GM18520 (cell line): ENCODE data around the gene ARHGAP10.
"Not testable (repeated sequence)": the region's sequence is repeated elsewhere in the genome, so short reads cannot be mapped to it uniquely, and the experiment has no call there.

Experiments
- ATAC-seq: cut with Tn5 transposase; IDR thresholded peaks from one replicate; pipeline ENCODE4 v1.9.1; 2021; ENCODE audit not compliant: unreplicated experiment

Gene ARHGAP10

GRCh38 chr4:147846318-147847155 is 114.6 kb downstream of the ARHGAP10 start:
- peak; percentile 83 for ATAC-seq

DNA sequence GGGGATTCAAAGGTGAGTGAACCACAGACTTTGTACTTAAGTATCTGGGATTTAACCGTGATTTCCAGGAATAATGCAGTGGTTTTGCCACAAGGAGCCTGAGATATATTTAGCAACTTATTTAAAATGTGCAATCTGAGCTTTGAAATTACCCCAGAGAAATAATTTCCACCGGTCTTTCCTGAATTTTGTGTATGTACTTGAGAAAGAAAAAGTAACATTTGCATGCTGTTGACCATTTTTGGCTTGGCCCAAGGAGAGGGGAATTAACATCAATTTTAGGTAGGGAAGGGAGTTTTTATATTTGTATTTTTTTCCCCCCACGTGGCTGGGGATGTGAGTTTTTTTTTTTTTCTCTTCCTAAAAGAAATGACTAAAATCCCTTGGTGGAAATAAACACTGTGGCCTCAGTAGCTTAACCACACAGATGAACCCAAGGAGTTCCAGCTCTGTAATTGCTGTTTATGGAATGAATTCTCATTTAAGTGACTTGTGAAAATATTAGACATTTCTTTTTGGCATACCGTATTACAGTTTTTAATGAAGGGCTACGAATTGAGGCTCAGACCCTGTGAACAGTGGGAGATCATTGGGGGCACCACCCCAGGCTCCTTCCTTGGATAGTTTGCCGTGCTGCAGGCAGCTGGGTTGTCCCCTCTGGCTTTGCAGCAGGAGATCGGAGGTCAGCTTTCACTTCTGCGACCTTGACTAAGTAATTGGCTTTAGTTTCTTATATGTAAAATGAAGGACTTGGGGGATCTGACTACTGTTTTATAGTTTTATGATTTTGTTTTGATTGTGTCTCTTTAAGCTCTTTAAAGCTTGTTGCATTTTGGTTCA is 116.1 kb downstream of the ARHGAP10 start:
- ATAC-seq, result no peak

- ATAC-seq, result no peak
Measured at GRCh38 chr4:147848634-147849033, 116.7 kb downstream of the ARHGAP10 start.

DNA sequence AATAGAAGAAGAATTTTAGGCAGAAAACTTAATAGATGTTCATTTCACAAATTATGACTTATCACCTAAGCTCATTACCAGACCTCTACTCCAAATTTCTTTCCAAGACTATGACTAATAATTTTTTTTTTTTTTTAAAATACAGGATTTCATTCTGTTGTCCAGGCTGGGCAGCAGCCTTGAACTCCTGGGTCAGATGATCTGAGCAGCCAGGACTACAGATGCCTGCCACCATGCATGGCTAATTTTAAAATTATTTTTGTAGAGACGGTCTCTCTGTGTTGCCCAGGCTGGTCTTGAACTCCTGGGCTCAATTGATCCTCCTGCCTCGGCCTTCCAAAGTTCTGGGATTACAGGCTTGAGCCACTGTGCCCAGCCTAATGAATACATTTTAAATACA is 119.2 kb downstream of the ARHGAP10 start:
- ATAC-seq, result no peak

- no peak for ATAC-seq
Measured at GRCh38 chr4:147853706-147854105, 121.8 kb downstream of the ARHGAP10 start.

GRCh38 chr4:147854154-147854553 is 122.3 kb downstream of the ARHGAP10 start:
- no peak for ATAC-seq

DNA sequence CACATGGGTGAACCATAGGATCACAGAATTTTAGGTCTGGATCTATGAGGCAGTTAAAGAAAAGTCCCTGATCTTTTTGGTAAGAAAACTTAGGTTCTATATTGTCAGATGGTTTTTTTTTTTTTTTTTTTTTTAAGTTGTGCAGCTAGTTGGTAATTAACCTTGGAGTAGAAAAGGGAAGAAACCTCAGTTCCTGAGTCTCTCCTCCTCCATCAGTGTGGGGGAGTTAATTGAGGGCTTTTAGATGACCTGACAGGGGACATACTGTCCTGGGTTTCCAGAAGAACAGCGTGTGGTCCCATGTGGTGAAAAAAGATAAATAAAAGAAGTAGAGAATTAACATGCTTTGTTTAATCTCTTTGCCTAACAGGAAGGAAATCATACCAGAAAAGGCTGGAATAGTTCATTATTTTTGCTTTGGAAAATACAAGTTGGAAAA is 123.7 kb downstream of the ARHGAP10 start:
- no peak for ATAC-seq

DNA sequence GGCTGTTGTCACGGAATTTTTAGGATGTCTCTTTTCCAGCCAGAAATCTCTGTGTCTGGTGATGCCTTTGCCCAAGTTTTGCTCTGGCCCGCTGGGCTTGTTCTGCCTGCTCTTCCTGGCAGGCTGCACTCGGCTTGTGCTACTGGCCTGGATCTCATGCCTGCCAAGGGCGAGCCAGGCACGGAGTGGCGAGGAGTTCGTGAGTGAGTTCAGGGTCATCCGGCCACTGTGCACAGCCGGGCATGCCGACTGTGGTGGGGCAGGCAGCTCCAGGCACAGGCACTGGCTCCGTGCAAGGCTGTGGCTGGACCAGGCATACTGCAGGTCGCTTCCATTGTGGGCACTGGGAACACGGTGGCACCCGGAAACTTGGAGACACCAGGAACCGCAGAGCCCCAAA is 129.1 kb downstream of the ARHGAP10 start:
- no peak for ATAC-seq

- no peak for ATAC-seq
Measured at GRCh38 chr4:147862043-147862692, 130.3 kb downstream of the ARHGAP10 start.

DNA sequence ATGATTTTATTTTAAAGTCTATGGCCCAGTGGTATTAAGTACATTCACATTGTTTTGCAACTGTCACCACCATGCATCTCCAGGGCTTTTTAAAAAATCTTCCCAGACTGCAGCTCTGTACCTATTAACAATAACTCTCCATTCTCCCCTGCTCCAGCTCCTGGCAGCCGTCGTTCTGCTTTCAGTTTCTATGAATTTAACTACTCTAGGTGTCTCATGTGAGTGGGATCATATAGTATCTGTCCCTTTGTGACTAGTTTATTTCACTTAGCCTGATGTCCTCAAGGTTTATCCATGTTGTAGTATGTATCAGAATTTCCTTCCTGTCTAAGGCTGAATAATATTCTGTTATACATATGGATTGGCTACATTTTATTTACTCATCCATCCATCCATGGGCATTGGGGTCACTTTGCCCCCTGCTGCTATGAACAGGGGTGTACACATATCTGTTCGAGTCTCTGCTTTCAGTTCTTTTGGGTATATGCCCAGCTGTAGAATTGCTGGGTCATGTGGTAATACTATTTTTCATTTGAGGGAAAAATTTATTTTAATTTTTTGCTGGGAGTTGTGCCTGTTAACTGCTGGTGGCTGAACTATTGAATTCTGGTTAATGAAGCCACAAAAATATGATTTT is 131.3 kb downstream of the ARHGAP10 start:
- no peak for ATAC-seq

DNA sequence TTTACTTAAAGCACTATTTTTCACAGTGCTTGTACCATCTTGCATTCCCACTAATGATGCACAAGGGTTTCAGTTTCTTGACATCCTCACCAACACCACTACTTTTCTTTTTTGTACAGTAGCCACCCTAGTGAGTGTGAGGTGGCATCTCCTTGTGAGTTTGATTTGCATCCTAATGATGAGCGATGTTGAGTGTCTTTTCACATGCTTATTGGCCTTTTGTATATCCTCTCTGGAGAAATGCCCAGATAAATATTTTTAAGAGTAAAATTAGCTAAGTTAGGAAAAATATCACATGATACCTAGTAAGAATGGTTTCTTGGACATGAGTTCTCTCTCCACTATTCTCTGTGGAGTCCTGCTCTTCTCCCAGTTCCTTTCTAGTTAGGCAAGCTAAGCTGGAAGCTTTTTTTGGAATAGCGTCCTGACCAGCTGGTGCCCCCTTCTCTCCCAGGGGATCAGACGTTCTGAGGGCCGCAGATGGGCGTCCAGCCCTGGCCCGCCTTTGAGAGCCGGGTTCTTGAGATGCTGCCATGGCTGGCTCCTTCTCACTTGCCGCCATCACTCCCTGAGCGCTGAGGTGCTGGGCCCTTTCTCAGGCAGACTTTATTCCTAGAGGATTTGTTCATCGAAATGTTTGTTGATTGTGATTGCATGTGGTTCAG is 132.1 kb downstream of the ARHGAP10 start:
- ATAC-seq, result no peak

GRCh38 chr4:147864607-147865006 is 132.7 kb downstream of the ARHGAP10 start:
- no peak for ATAC-seq

- no peak for ATAC-seq
Measured at GRCh38 chr4:147865926-147866325, 134.0 kb downstream of the ARHGAP10 start.

DNA sequence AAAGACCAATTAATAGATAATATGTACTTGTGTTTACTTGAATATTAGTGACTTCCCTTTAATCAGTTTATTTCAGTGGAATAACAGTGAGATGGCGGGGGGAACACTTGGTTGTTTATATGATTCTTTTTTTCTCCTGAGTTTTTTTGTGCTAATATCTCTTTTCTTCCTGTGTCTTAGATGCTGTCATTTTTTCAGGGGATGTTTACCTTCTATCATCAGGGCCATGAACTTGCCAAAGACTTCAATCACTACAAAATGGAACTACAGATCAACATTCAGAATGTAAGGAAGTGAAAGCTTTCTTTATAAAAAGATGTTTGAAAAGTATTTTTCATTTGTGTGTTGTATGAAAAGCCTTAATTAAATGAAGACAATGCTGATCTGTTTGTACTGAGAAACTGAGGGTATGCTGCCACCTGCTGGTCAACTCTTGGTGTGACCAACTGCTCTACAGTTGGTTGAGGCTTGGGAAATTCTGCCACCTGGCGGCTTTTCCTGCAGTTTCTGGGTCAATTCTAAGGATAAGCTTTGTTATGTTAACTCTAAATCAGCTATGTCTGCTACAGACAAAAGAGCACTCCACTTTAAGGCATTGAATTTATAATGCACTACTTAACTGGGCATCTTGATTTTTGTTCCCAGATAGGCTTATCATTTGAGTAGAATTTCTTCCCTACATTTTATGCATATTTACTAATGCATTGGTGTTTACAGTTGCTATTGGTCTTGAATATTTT is 134.8 kb downstream of the ARHGAP10 start:
- peak; percentile 75 for ATAC-seq

DNA sequence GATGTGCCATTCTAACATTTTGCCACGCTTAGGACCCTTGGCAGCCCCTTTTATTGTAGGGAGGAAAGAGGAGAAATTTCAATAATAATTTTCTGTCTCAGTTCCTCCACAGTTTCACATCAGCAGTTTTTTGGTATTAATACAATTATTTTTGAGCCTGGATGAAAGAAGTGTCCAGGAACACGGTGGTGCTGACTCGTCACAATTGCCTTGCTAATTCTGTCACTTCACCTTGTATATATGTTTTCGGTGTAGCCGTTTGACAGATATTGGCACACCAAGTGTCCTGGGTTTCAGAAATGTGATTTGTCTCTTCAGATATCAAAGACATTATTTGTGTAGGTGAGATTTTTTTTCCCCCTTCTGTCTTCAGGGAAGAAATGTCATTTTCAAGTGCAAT is 142.2 kb downstream of the ARHGAP10 start:
- ATAC-seq, result no peak

DNA sequence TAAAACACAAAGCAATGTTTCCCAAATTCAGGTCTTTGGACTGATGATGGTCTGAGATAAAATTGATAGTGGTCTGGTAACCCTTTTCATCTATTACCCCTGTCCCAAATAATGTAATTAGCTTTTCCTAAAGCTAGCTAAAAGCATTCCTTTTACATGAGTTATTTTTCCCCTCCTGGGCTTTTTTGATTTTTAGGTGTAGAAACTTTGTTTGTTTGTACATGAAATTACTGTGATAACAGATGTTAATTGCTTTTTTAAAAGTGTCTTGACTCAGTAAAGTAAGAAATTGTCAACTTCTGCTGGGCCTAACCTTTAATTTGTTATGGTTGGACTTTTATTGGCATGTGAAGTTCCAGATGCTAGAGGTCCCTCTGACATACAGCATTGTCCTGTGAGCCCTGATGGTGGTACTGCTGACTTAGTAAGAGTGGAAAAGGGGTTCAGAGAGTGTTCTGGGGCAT is 145.5 kb downstream of the ARHGAP10 start:
- no peak for ATAC-seq

GRCh38 chr4:147879676-147880075 is 147.8 kb downstream of the ARHGAP10 start:
- ATAC-seq, result no peak

DNA sequence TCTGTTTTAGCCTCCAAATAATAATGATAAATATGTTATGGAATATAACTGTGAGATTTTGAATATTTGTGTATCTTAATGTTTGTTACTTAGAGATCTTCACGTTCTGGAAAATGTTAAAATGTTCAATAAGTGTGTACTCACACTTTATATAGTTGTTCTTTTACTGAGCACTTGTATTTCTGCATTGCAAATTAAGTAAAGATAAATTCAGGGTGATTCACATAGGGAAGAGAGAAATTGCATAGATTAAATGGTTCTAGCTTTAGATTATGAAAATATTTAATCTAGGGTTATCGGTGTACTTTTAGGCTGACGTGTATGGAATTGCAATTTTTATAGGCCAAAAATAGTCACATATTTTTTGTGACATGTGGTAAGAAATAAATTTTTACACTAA is 148.6 kb downstream of the ARHGAP10 start:
- no peak for ATAC-seq

DNA sequence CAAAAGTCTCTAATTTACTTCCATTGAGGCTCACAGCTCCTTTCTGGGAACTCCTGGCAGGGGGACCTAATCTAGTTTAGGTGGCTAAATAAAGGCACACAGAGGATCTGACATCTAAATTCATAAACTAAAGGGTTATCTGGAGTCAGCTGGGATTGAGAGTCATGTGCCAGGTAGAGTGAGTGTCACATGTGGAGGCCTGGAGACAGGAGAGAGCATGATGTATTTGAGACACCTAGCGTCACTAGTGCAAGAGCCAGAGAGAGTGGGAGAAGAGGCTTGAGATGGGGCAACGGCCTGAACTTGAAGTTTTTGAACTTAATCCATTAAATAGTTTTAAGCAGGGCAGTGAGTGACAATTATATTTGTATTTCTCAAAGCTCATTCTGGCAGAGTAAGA is 152.6 kb downstream of the ARHGAP10 start:
- no peak for ATAC-seq

DNA sequence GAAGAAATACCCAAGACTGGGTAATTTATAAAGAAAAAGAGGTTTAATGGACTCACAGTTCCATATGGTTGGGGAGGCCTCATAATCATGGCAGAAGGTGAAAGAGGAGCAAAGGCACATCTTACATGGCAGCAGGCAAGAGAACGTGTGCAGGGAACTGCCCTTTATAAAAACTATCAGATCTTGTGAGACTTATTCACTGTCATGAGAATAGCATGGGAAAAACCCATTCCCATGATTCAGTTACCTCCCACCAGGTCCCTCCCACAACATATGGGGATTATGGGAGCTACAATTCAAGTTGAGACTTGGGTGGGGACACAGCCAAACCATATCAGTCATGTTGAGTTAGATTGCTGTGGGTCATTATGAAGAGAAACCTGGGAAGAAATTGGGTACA is 153.3 kb downstream of the ARHGAP10 start:
- ATAC-seq, result not testable (repeated sequence)
